Limb (tissue), 2 donors: ENCODE results near the gene DGKE.

Experiments
- DNase-seq, 2 donors: peaks; one replicate each; pipeline ENCODE4 v3.0.0-alpha.2; 2016; ENCODE audit errors: extremely low spot score in 2 of 2

DGKE gene

GRCh38 chr17:56913000-56913311 is 79.0 kb downstream of the DGKE start:
- no peak for DNase-seq

GRCh38 chr17:56913353-56913866 is 79.5 kb downstream of the DGKE start:
- peak in 1 of 2 donors; percentile 42 for DNase-seq

- DNase-seq, result peak; percentile 51 to 88
These were observed 80.1 kb downstream of the DGKE start, which contains the start of gene TRIM25 for GRCh38 chr17:56913867-56914580. Gene TRIM25 (minus strand): TSS chr17:56914049. CDS start chr17:56913988, 61 bp downstream.

- DNase-seq, result no peak
These were observed 80.8 kb downstream of the DGKE start for GRCh38 chr17:56914581-56915273.

DNA sequence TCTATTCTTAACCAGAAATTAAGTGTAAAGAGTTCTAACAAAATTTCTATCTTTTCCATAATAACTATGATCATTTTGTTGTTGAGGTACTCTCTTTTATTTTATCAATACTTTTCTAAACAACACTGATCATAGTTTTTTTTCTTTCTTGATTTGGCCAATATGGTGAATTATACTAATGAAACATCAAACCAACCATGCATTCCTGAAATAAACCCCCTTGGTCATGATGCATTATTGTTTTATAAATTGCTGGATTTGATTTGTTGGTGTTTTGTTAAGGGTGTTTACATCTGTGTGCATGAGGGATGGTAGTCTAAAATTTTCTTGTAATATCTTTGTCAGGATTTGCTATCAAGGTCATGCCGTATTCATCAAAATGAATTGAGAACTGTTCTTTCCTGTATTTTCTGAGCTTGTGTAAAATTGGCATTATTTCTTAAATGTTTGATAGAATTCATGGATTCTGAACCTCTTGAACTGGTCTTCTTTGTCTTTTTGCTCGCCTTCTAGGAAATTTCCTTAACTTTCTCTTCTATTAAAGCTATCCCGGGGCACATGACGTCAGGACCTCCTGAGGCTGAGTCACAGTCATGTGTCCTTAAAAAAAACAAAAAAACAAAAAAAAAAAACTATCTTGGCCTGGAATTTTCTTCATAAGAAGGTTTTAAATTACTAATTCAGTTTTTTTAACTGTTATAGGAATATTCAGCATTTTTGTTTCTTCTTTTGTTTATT is 83.8 kb downstream of the DGKE start:
- no peak for DNase-seq

GRCh38 chr17:56918916-56919315 is 85.0 kb downstream of the DGKE start:
- DNase-seq, result no peak
